Activated CD8-positive, alpha-beta memory T cell treated with anti-CD3 and anti-CD28 coated beads, Interleukin-2, amount 50 U/mL, for 24 hours (primary cell): ENCODE results near the gene OPRM1.
"Not testable (repeated sequence)": the region's sequence is repeated elsewhere in the genome, so short reads cannot be mapped to it uniquely, and the experiment has no call there.

Experiments
- DNase-seq: peaks from one replicate; pipeline ENCODE4 v3.0.0-alpha.2; 2020; ENCODE audit errors: extremely low read depth

Gene OPRM1

GRCh38 chr6:154140743-154141142 lies 101.7 kb downstream of the OPRM1 start:
- DNase-seq, result no peak

- DNase-seq, result no peak
Observed at GRCh38 chr6:154143753-154144152, 104.7 kb downstream of the OPRM1 start.

- DNase-seq, result peak; percentile 49
Observed at GRCh38 chr6:154154389-154154967, 115.4 kb downstream of the OPRM1 start.

GRCh38 chr6:154156135-154156896 lies 117.3 kb downstream of the OPRM1 start:
- DNase-seq, result peak; percentile 27

GRCh38 chr6:154157082-154157481 lies 118.0 kb downstream of the OPRM1 start:
- DNase-seq, result no peak

GRCh38 chr6:154157706-154158105 lies 118.7 kb downstream of the OPRM1 start:
- DNase-seq, result no peak

GRCh38 chr6:154159126-154159525 lies 120.1 kb downstream of the OPRM1 start:
- DNase-seq, result no peak

- DNase-seq, result no peak
Observed at GRCh38 chr6:154161689-154162088, 122.6 kb downstream of the OPRM1 start.

- no peak for DNase-seq
Observed at GRCh38 chr6:154164397-154164796, 125.4 kb downstream of the OPRM1 start.

- no peak for DNase-seq
Observed at GRCh38 chr6:154165478-154165877, 126.4 kb downstream of the OPRM1 start.

- DNase-seq, result no peak
Observed at GRCh38 chr6:154166140-154166539, 127.1 kb downstream of the OPRM1 start.

GRCh38 chr6:154167126-154167525 lies 128.1 kb downstream of the OPRM1 start:
- no peak for DNase-seq

GRCh38 chr6:154169193-154169847 lies 130.3 kb downstream of the OPRM1 start:
- DNase-seq, result no peak

GRCh38 chr6:154170106-154170505 lies 131.1 kb downstream of the OPRM1 start:
- no peak for DNase-seq

- not testable (repeated sequence) for DNase-seq
Observed at GRCh38 chr6:154172393-154172792, 133.4 kb downstream of the OPRM1 start.

- no peak for DNase-seq
Observed at GRCh38 chr6:154179434-154179833, 140.4 kb downstream of the OPRM1 start.

- no peak for DNase-seq
Observed at GRCh38 chr6:154187203-154187602, 148.2 kb downstream of the OPRM1 start.

GRCh38 chr6:154187714-154188113 lies 148.7 kb downstream of the OPRM1 start:
- no peak for DNase-seq

- DNase-seq, result no peak
Observed at GRCh38 chr6:154196333-154196885, 157.4 kb downstream of the OPRM1 start.

GRCh38 chr6:154197196-154197860 lies 158.3 kb downstream of the OPRM1 start:
- no peak for DNase-seq

GRCh38 chr6:154201688-154202087 lies 162.6 kb downstream of the OPRM1 start:
- not testable (repeated sequence) for DNase-seq

GRCh38 chr6:154202339-154202738 lies 163.3 kb downstream of the OPRM1 start:
- no peak for DNase-seq
